Panc1 (cell line): ENCODE data around the gene C10orf105. TPM values are rescaled to one million over a fixed set of nuclear protein-coding genes. Genes with fewer than 3 reads are reported as not detected.

Source experiments
- ATAC-seq: fragments of 200-7000 bp; cut with Tn5 transposase; 2 replicates; pipeline ENCODE4 v1.9.1; 2020; ENCODE audit warnings: mild to moderate bottlenecking, moderate library complexity
- BruUV-seq: library from RNA; stranded (reverse); fragments of 400-500 nt; replicated peaks from 2 replicates; lab custom pipeline; 2021; lab: Mats Ljungman, UMichigan
- CTCF ChIA-PET: fragments of 300-600 bp; sonication (Branson Sonifier 250); formaldehyde crosslinking; loops from one replicate; lab custom pipeline; 2022; ENCODE audit warnings: antibody characterized with exemption; lab: Charles Lee
- POLR2A ChIA-PET: fragments of 300-600 bp; sonication (Branson Sonifier 250); formaldehyde crosslinking; loops from one replicate; lab custom pipeline; 2022; ENCODE audit warnings: antibody characterized with exemption; lab: Charles Lee
- DNase-seq: peaks from one replicate; pipeline ENCODE4 v3.0.0-alpha.2; 2010; ENCODE audit warnings: low read depth, low spot score
- H3K27ac ChIP-seq: 2 replicates; pipeline ENCODE4 v1.5.1; 2011; ENCODE audit warnings: mild to moderate bottlenecking, low read length, inconsistent platforms
- H3K27me3 ChIP-seq: fragments of 200-500 bp; sonication (Bioruptor generic); 2 replicates; pipeline ENCODE4 v1.6.0; 2014; ENCODE audit warnings: low read length, inconsistent platforms; ENCODE audit not compliant: control insufficient read depth, insufficient read depth
- H3K36me3 ChIP-seq: fragments of 200-500 bp; sonication (Bioruptor generic); 2 replicates; pipeline ENCODE4 v1.5.1; 2014; ENCODE audit warnings: inconsistent platforms, mild to moderate bottlenecking, low read length, moderate library complexity; ENCODE audit not compliant: control insufficient read depth, insufficient read depth
- H3K4me1 ChIP-seq: 2 replicates; pipeline ENCODE4 v1.5.1; 2011; ENCODE audit warnings: inconsistent platforms, mild to moderate bottlenecking, low read length, moderate library complexity; ENCODE audit not compliant: control insufficient read depth, insufficient read depth
- H3K4me3 ChIP-seq, 2 experiments: 2 replicates each; pipeline ENCODE4 v1.5.1; 2011 to 2012; ENCODE audit warnings: low read depth in 2 of 2, low read length in 2 of 2, mild to moderate bottlenecking in 2 of 2, inconsistent platforms in 1 of 2, moderate library complexity in 1 of 2
- H3K9me3 ChIP-seq: fragments of 200-500 bp; sonication (Bioruptor generic); 2 replicates; pipeline ENCODE4 v1.5.1; 2014; ENCODE audit warnings: low read depth, mild to moderate bottlenecking, inconsistent platforms, low read length, moderate library complexity; ENCODE audit not compliant: control insufficient read depth, insufficient read depth
- CTCF ChIP-seq: fragments of 450-650 bp; IDR thresholded peaks from 2 replicates; pipeline ENCODE4 v1.5.1; 2017; ENCODE audit warnings: mild to moderate bottlenecking
- POLR2AphosphoS5 ChIP-seq: IDR thresholded peaks from 2 replicates; pipeline ENCODE4 v1.6.1; 2012; ENCODE audit warnings: mild to moderate bottlenecking, low read depth, low read length, moderate library complexity
- SIN3A ChIP-seq: IDR thresholded peaks from 2 replicates; pipeline ENCODE4 v1.6.1; 2012; ENCODE audit warnings: low read depth, mild to moderate bottlenecking, low read length, moderate library complexity, borderline replicate concordance; ENCODE audit not compliant: insufficient read depth
- TCF7L2 ChIP-seq: IDR thresholded peaks from 2 replicates; pipeline ENCODE4 v1.6.1; 2011; ENCODE audit warnings: mild to moderate bottlenecking, low read depth, low read length, inconsistent platforms
- in situ Hi-C: cut with HindIII; loops from 2 replicates; pipeline ENCODE4 v1.10.0; 2016; ENCODE audit warnings: low sequenced_read_pairs, low pct_unique_long_range_greater_than_20kb
- intact Hi-C: fragments of 100-400 bp; cut with micrococcal nuclease; formaldehyde crosslinking; loops from one replicate; pipeline ENCODE4 v1.10.0; 2022; ENCODE audit not compliant: unreplicated experiment
- total RNA-seq: library from RNA; stranded (reverse); gene quantifications from one replicate; pipeline ENCODE4 v1.2.1, GENCODE V29; 2021; ENCODE audit not compliant: unreplicated experiment
- TF ChIP-seq, protein P1 (sequence below), 2 experiments: IDR thresholded peaks; 2 replicates each; pipeline ENCODE4 v1.6.1; 2011 to 2012; ENCODE audit warnings: low read depth in 2 of 2, control low read depth in 1 of 2, low read length in 1 of 2, mild to moderate bottlenecking in 1 of 2, moderate library complexity in 1 of 2; ENCODE audit not compliant: insufficient read depth in 1 of 2

The C10orf105 gene
- total RNA-seq, 1 experiment from 2014 or later, result not detected

DNA sequence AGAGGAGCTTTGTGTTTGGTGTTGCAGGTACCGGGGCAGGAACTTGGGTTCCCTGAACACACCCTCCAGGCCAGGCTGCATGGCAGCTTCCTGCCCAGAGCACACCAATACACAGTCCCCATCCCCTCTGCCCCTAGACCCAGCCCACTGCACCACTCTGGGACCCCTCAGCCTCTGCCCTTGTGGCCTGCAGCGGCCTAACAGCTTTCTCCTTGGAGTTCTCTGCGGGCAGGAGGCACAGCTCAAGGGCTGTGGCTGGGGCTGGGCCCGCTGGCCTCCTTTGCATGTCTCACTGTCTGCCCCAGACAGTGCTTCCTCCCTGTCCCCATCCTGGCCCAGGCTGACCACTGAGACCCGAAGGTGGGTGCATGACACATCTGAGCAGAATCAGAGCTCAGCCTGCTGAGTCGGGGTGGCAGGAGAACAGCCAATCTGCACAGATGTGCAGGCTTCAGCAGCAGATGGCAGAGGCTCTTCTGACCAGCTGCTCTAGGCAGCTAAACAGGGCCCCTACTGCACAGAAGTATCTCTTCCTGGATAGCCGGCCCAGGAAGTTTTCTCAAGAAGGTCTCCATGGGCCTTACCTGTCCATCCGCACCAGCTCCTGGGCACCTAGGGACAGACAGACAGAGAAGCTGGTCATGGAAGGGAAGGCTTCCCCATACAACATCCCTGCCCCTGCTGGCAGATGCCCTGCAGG is 33.0 kb upstream of the C10orf105 start:
- no TSS peak for BruUV-seq

GRCh38 chr10:71751515-71752224 is 32.1 kb upstream of the C10orf105 start:
- intact Hi-C loops (no loop called here), in situ Hi-C loops (no loop called here)
- no peak for ATAC-seq
- H3K4me1 ChIP-seq, result 0 out of 2 replicates have a peak, but pooled peaks cover 2% of the 10 kb centered on the region
- no TSS peak for BruUV-seq
- H3K27me3 ChIP-seq, result no peaks in the 10 kb centered on the region
- CTCF ChIA-PET, result interaction anchor here (0.7 kb wide), 1 partner anchor 33 kb away, joined by 3 read pairs; the partner anchor contains the start of gene C10orf105
- no peak for DNase-seq
- no peaks in the 10 kb centered on the region for H3K36me3 ChIP-seq
- H3K9me3 ChIP-seq, result no peaks in the 10 kb centered on the region
- no peak for TF ChIP-seq TCF7L2
- no peak for TF ChIP-seq POLR2AphosphoS5
- TF ChIP-seq SIN3A, result no peak
- TF ChIP-seq, protein P1, sequence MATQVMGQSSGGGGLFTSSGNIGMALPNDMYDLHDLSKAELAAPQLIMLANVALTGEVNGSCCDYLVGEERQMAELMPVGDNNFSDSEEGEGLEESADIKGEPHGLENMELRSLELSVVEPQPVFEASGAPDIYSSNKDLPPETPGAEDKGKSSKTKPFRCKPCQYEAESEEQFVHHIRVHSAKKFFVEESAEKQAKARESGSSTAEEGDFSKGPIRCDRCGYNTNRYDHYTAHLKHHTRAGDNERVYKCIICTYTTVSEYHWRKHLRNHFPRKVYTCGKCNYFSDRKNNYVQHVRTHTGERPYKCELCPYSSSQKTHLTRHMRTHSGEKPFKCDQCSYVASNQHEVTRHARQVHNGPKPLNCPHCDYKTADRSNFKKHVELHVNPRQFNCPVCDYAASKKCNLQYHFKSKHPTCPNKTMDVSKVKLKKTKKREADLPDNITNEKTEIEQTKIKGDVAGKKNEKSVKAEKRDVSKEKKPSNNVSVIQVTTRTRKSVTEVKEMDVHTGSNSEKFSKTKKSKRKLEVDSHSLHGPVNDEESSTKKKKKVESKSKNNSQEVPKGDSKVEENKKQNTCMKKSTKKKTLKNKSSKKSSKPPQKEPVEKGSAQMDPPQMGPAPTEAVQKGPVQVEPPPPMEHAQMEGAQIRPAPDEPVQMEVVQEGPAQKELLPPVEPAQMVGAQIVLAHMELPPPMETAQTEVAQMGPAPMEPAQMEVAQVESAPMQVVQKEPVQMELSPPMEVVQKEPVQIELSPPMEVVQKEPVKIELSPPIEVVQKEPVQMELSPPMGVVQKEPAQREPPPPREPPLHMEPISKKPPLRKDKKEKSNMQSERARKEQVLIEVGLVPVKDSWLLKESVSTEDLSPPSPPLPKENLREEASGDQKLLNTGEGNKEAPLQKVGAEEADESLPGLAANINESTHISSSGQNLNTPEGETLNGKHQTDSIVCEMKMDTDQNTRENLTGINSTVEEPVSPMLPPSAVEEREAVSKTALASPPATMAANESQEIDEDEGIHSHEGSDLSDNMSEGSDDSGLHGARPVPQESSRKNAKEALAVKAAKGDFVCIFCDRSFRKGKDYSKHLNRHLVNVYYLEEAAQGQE (IDR thresholded peaks at IDR 0.05; ENCODE audit: insufficient read depth in 1 of 2, low read depth in 2 of 2, low read length in 1 of 2), result no peak
- no peak for TF ChIP-seq CTCF
- no peak overlapping the region for H3K27ac ChIP-seq
- POLR2A ChIA-PET, result interaction anchor here (0.6 kb wide), 1 partner anchor 146 kb away, joined by 3 read pairs; no protein-coding TSS in a partner anchor
- H3K4me3 ChIP-seq, result no peak overlapping the region

More for the DNA sequence above, 33.0 kb upstream of the C10orf105 start:
- CTCF ChIA-PET, result interaction anchor here (0.7 kb wide), 1 partner anchor 33 kb away, joined by 3 read pairs; the partner anchor contains the start of gene C10orf105
- no peak overlapping the region for H3K4me3 ChIP-seq
- in situ Hi-C loops (no loop called here), intact Hi-C loops (no loop called here)
- ATAC-seq (no peak), DNase-seq (no peak)
- H3K36me3 ChIP-seq, result no peaks in the 10 kb centered on the region
- TF ChIP-seq, protein P1 (IDR thresholded peaks at IDR 0.05; ENCODE audit: insufficient read depth in 1 of 2, low read depth in 2 of 2, low read length in 1 of 2), result no peak
- TF ChIP-seq CTCF (no peak), TCF7L2 (no peak), SIN3A (no peak), POLR2AphosphoS5 (no peak)
- POLR2A ChIA-PET, result no interaction called here
- 0 out of 2 replicates have a peak, but pooled peaks cover 2% of the 10 kb centered on the region for H3K4me1 ChIP-seq
- H3K27ac ChIP-seq, result no peak overlapping the region
- no peaks in the 10 kb centered on the region for H3K27me3 ChIP-seq
- H3K9me3 ChIP-seq, result no peaks in the 10 kb centered on the region
